ENCODE measurements around the gene NTF4.

The NTF4 gene

GRCh38 chr19:49064768-49065611 lies at the start of gene NTF4:
Gene NTF4 (minus strand): TSS chr19:49064818. CDS start chr19:49061997, 2,821 bp downstream.
- no peak for DNase-seq

GRCh38 chr19:49113762-49114629 lies 49.4 kb upstream of the NTF4 start, which contains the start of gene LIN7B:
Gene LIN7B (plus strand): TSS chr19:49114370. CDS start chr19:49114405, 35 bp downstream.
- peak; percentile 74 for DNase-seq

GRCh38 chr19:49111218-49111998 lies 46.8 kb upstream of the NTF4 start:
- no peak for DNase-seq

GRCh38 chr19:49110567-49110966 lies 45.9 kb upstream of the NTF4 start:
- DNase-seq: no peak

GRCh38 chr19:49109569-49110233 lies 45.1 kb upstream of the NTF4 start:
- no peak for DNase-seq

GRCh38 chr19:49109051-49109450 lies 44.4 kb upstream of the NTF4 start:
- DNase-seq: no peak

- DNase-seq: no peak
These were observed 43.2 kb upstream of the NTF4 start for GRCh38 chr19:49107625-49108459.

GRCh38 chr19:49106648-49107135 lies 42.1 kb upstream of the NTF4 start:
- DNase-seq: peak; percentile 20

GRCh38 chr19:49104229-49104864 lies 39.7 kb upstream of the NTF4 start:
- no peak for DNase-seq

- no peak for DNase-seq
These were observed 38.9 kb upstream of the NTF4 start for GRCh38 chr19:49103331-49104085.

- DNase-seq: no peak
These were observed 37.7 kb upstream of the NTF4 start for GRCh38 chr19:49102303-49102702.

GRCh38 chr19:49101160-49101559 lies 36.5 kb upstream of the NTF4 start:
- DNase-seq: no peak

GRCh38 chr19:49098795-49099194 lies 34.2 kb upstream of the NTF4 start:
- no peak for DNase-seq

- peak; percentile 52 for DNase-seq
These were observed 33.1 kb upstream of the NTF4 start for GRCh38 chr19:49097453-49098288.

GRCh38 chr19:49094505-49095482 lies 30.2 kb upstream of the NTF4 start:
- DNase-seq: no peak

- no peak for DNase-seq
These were observed 28.1 kb upstream of the NTF4 start for GRCh38 chr19:49092686-49093085.

GRCh38 chr19:49091391-49092038 lies 26.9 kb upstream of the NTF4 start:
- DNase-seq: no peak
